ENCODE results near the gene OSM.
"Not testable (repeated sequence)": the region's sequence is repeated elsewhere in the genome, so short reads cannot be mapped to it uniquely, and the experiment has no call there.

The OSM gene

GRCh38 chr22:30234325-30234724 is 32.3 kb downstream of the OSM start:
- not testable (repeated sequence) for H3K4me3 Mint-ChIP-seq; H3K27ac Mint-ChIP-seq; DNase-seq (ENCODE audit: low spot score); H3K36me3 Mint-ChIP-seq (ENCODE audit: low read depth); H3K27me3 Mint-ChIP-seq (ENCODE audit: low read depth); H3K9me3 Mint-ChIP-seq
- H3K4me1 Mint-ChIP-seq (ENCODE audit: low read depth) = peaks cover 36% of the 10 kb centered on the region

- peaks cover 32% of the 10 kb centered on the region for H3K4me1 Mint-ChIP-seq (ENCODE audit: low read depth)
- H3K36me3 Mint-ChIP-seq (ENCODE audit: low read depth) = peaks cover 1% of the 10 kb centered on the region
- H3K9me3 Mint-ChIP-seq = no peaks in the 10 kb centered on the region
- no peak overlapping the region for H3K4me3 Mint-ChIP-seq
- H3K27ac Mint-ChIP-seq = no peak overlapping the region
- DNase-seq (ENCODE audit: low spot score) = no peak
- no peaks in the 10 kb centered on the region for H3K27me3 Mint-ChIP-seq (ENCODE audit: low read depth)
These were observed 33.1 kb downstream of the OSM start for GRCh38 chr22:30233582-30233981.

- Mint-ChIP-seq H3K36me3 (ENCODE audit: low read depth) (peaks cover 1% of the 10 kb centered on the region), H3K9me3 (no peaks in the 10 kb centered on the region), H3K4me3 (no peak overlapping the region), H3K4me1 (ENCODE audit: low read depth) (peaks cover 32% of the 10 kb centered on the region), H3K27me3 (ENCODE audit: low read depth) (no peaks in the 10 kb centered on the region), H3K27ac (no peak overlapping the region)
- DNase-seq (ENCODE audit: low spot score) = no peak
These were observed 33.9 kb downstream of the OSM start for GRCh38 chr22:30232716-30233218.

GRCh38 chr22:30230787-30231461 is 35.7 kb downstream of the OSM start:
- no peaks in the 10 kb centered on the region for H3K9me3 Mint-ChIP-seq
- no peak for DNase-seq (ENCODE audit: low spot score)
- peaks cover 31% of the 10 kb centered on the region for H3K4me1 Mint-ChIP-seq (ENCODE audit: low read depth)
- H3K27ac Mint-ChIP-seq = peak overlapping the region; percentile 31
- H3K36me3 Mint-ChIP-seq (ENCODE audit: low read depth) = peaks cover 1% of the 10 kb centered on the region
- no peaks in the 10 kb centered on the region for H3K27me3 Mint-ChIP-seq (ENCODE audit: low read depth)
- no peak overlapping the region for H3K4me3 Mint-ChIP-seq

- Mint-ChIP-seq H3K9me3 (no peaks in the 10 kb centered on the region), H3K4me3 (no peak overlapping the region), H3K27ac (peak overlapping the region; percentile 31), H3K4me1 (ENCODE audit: low read depth) (peaks cover 35% of the 10 kb centered on the region), H3K36me3 (ENCODE audit: low read depth) (peaks cover 1% of the 10 kb centered on the region), H3K27me3 (ENCODE audit: low read depth) (no peaks in the 10 kb centered on the region)
- no peak for DNase-seq (ENCODE audit: low spot score)
These were observed 36.3 kb downstream of the OSM start for GRCh38 chr22:30230330-30230729.

GRCh38 chr22:30228509-30229359 is 37.9 kb downstream of the OSM start:
- H3K27me3 Mint-ChIP-seq (ENCODE audit: low read depth) = no peaks in the 10 kb centered on the region
- peaks cover 42% of the 10 kb centered on the region for H3K4me1 Mint-ChIP-seq (ENCODE audit: low read depth)
- H3K4me3 Mint-ChIP-seq = no peak overlapping the region
- no peak for DNase-seq (ENCODE audit: low spot score)
- no peaks in the 10 kb centered on the region for H3K9me3 Mint-ChIP-seq
- peaks cover 1% of the 10 kb centered on the region for H3K36me3 Mint-ChIP-seq (ENCODE audit: low read depth)
- H3K27ac Mint-ChIP-seq = no peak overlapping the region

- no peaks in the 10 kb centered on the region for H3K27me3 Mint-ChIP-seq (ENCODE audit: low read depth)
- peaks cover 50% of the 10 kb centered on the region for H3K4me1 Mint-ChIP-seq (ENCODE audit: low read depth)
- no peaks in the 10 kb centered on the region for H3K9me3 Mint-ChIP-seq
- no peak for DNase-seq (ENCODE audit: low spot score)
- peak overlapping the region; percentile 46 for H3K27ac Mint-ChIP-seq
- peaks cover 1% of the 10 kb centered on the region for H3K36me3 Mint-ChIP-seq (ENCODE audit: low read depth)
- H3K4me3 Mint-ChIP-seq = peak overlapping the region; percentile 18
These were observed 39.0 kb downstream of the OSM start for GRCh38 chr22:30227438-30228228.

GRCh38 chr22:30226192-30226832 is 40.3 kb downstream of the OSM start:
- peaks cover 62% of the 10 kb centered on the region for H3K4me1 Mint-ChIP-seq (ENCODE audit: low read depth)
- H3K27me3 Mint-ChIP-seq (ENCODE audit: low read depth) = no peaks in the 10 kb centered on the region
- DNase-seq (ENCODE audit: low spot score) = no peak
- no peak overlapping the region for H3K4me3 Mint-ChIP-seq
- H3K27ac Mint-ChIP-seq = peak overlapping the region; percentile 64
- peaks cover 1% of the 10 kb centered on the region for H3K36me3 Mint-ChIP-seq (ENCODE audit: low read depth)
- H3K9me3 Mint-ChIP-seq = no peaks in the 10 kb centered on the region

- Mint-ChIP-seq H3K9me3 (no peaks in the 10 kb centered on the region), H3K27me3 (ENCODE audit: low read depth) (no peaks in the 10 kb centered on the region), H3K4me3 (no peak overlapping the region), H3K4me1 (ENCODE audit: low read depth) (peaks cover 69% of the 10 kb centered on the region), H3K27ac (peak overlapping the region; percentile 41), H3K36me3 (ENCODE audit: low read depth) (no peaks in the 10 kb centered on the region)
- DNase-seq (ENCODE audit: low spot score) = no peak
These were observed 41.3 kb downstream of the OSM start for GRCh38 chr22:30225220-30225927.

- Mint-ChIP-seq H3K9me3 (no peaks in the 10 kb centered on the region), H3K27me3 (ENCODE audit: low read depth) (no peaks in the 10 kb centered on the region), H3K4me3 (no peak overlapping the region), H3K27ac (no peak overlapping the region), H3K36me3 (ENCODE audit: low read depth) (peaks cover 1% of the 10 kb centered on the region), H3K4me1 (ENCODE audit: low read depth) (peaks cover 80% of the 10 kb centered on the region)
- DNase-seq (ENCODE audit: low spot score) = no peak
These were observed 42.3 kb downstream of the OSM start for GRCh38 chr22:30224161-30224857.

GRCh38 chr22:30223303-30223702 is 43.3 kb downstream of the OSM start:
- peaks cover 1% of the 10 kb centered on the region for H3K36me3 Mint-ChIP-seq (ENCODE audit: low read depth)
- no peak for DNase-seq (ENCODE audit: low spot score)
- H3K4me3 Mint-ChIP-seq = no peak overlapping the region
- H3K4me1 Mint-ChIP-seq (ENCODE audit: low read depth) = peaks cover 80% of the 10 kb centered on the region
- no peaks in the 10 kb centered on the region for H3K9me3 Mint-ChIP-seq
- no peaks in the 10 kb centered on the region for H3K27me3 Mint-ChIP-seq (ENCODE audit: low read depth)
- H3K27ac Mint-ChIP-seq = peak overlapping the region; percentile 62

GRCh38 chr22:30222321-30222720 is 44.3 kb downstream of the OSM start:
- no peak overlapping the region for H3K4me3 Mint-ChIP-seq
- H3K27ac Mint-ChIP-seq = peak overlapping the region; percentile 53
- no peaks in the 10 kb centered on the region for H3K9me3 Mint-ChIP-seq
- no peaks in the 10 kb centered on the region for H3K27me3 Mint-ChIP-seq (ENCODE audit: low read depth)
- peaks cover 1% of the 10 kb centered on the region for H3K36me3 Mint-ChIP-seq (ENCODE audit: low read depth)
- peaks cover 76% of the 10 kb centered on the region for H3K4me1 Mint-ChIP-seq (ENCODE audit: low read depth)
- no peak for DNase-seq (ENCODE audit: low spot score)

Measured in T-helper 2 cell treated with Interferon-gamma antibody and Interleukin-4, amounts not matched to agents 5 μg/mL and 100 μg/mL, for 36 hours (primary cell).